H9 (cell line): Measurements from ENCODE around the gene PCNX3. TPM values are rescaled to one million over a fixed set of nuclear protein-coding genes. Genes with fewer than 3 reads are reported as not detected.

Experiments
- DNase-seq: peaks from one replicate; pipeline ENCODE4 v3.0.0-alpha.2; 2017
- H2AFZ ChIP-seq: one replicate; pipeline ENCODE4 v1.6.1; 2013; ENCODE audit warnings: mild to moderate bottlenecking, low read length, control low read depth, moderate library complexity
- H2AK5ac ChIP-seq: 2 replicates; pipeline ENCODE4 v1.6.1; 2013; ENCODE audit warnings: low read length, control low read depth, mixed read lengths; ENCODE audit not compliant: insufficient read length
- H2BK120ac ChIP-seq: one replicate; pipeline ENCODE4 v1.6.1; 2013; ENCODE audit warnings: low read depth, mild to moderate bottlenecking, low read length, control low read depth, inconsistent platforms; ENCODE audit not compliant: poor library complexity, severe bottlenecking
- H2BK12ac ChIP-seq: 2 replicates; pipeline ENCODE4 v1.6.1; 2013; ENCODE audit warnings: low read length, control low read depth, mixed read lengths, low read depth; ENCODE audit not compliant: insufficient read length
- H2BK15ac ChIP-seq: 2 replicates; pipeline ENCODE4 v1.6.1; 2013; ENCODE audit warnings: low read depth, low read length, control low read depth
- H2BK20ac ChIP-seq: one replicate; pipeline ENCODE4 v1.6.1; 2013; ENCODE audit warnings: low read depth, mild to moderate bottlenecking, low read length, control low read depth, inconsistent platforms; ENCODE audit not compliant: poor library complexity, severe bottlenecking
- H2BK5ac ChIP-seq: 2 replicates; pipeline ENCODE4 v1.6.1; 2013; ENCODE audit warnings: low read length, control low read depth, mixed read lengths; ENCODE audit not compliant: insufficient read length
- H3K14ac ChIP-seq: 2 replicates; pipeline ENCODE4 v1.6.1; 2013; ENCODE audit warnings: low read length, control low read depth; ENCODE audit not compliant: insufficient read depth
- H3K18ac ChIP-seq: 2 replicates; pipeline ENCODE4 v1.6.1; 2013; ENCODE audit warnings: low read depth, mild to moderate bottlenecking, mixed read lengths, low read length, control low read depth; ENCODE audit not compliant: insufficient read length
- H3K23ac ChIP-seq: 2 replicates; pipeline ENCODE4 v1.6.1; 2013; ENCODE audit warnings: low read length, control low read depth, mixed read lengths, low read depth; ENCODE audit not compliant: insufficient read length
- H3K23me2 ChIP-seq: 2 replicates; pipeline ENCODE4 v1.6.1; 2013; ENCODE audit warnings: low read depth, mild to moderate bottlenecking, mixed read lengths, low read length, control low read depth; ENCODE audit not compliant: insufficient read length, poor library complexity, severe bottlenecking
- H3K27ac ChIP-seq: 2 replicates; pipeline ENCODE4 v1.5.1; 2013; ENCODE audit warnings: low read length, control low read depth, mixed read lengths, low read depth; ENCODE audit not compliant: insufficient read length
- H3K27me3 ChIP-seq: 2 replicates; pipeline ENCODE4 v1.6.1; 2013; ENCODE audit warnings: low read length, control low read depth, inconsistent platforms; ENCODE audit not compliant: insufficient read depth
- H3K4ac ChIP-seq: 2 replicates; pipeline ENCODE4 v1.6.1; 2013; ENCODE audit warnings: low read depth, mild to moderate bottlenecking, control low read depth, inconsistent platforms, low read length, moderate library complexity
- H3K4me1 ChIP-seq: 2 replicates; pipeline ENCODE4 v1.6.1; 2013; ENCODE audit warnings: low read length, control low read depth, inconsistent platforms; ENCODE audit not compliant: insufficient read depth
- H3K4me2 ChIP-seq: 2 replicates; pipeline ENCODE4 v1.6.1; 2013; ENCODE audit warnings: low read length, control low read depth, mixed read lengths; ENCODE audit not compliant: insufficient read length, insufficient read depth
- H3K56ac ChIP-seq: 2 replicates; pipeline ENCODE4 v1.6.1; 2013; ENCODE audit warnings: low read depth, mild to moderate bottlenecking, mixed read lengths, low read length, control low read depth; ENCODE audit not compliant: insufficient read length
- H3K79me1 ChIP-seq: 2 replicates; pipeline ENCODE4 v1.6.1; 2013; ENCODE audit warnings: low read depth, mild to moderate bottlenecking, moderate library complexity, low read length, control low read depth, inconsistent platforms; ENCODE audit not compliant: insufficient read depth, poor library complexity, severe bottlenecking
- H3K79me2 ChIP-seq: 2 replicates; pipeline ENCODE4 v1.6.1; 2013; ENCODE audit warnings: low read length, control low read depth, inconsistent platforms; ENCODE audit not compliant: insufficient read depth
- H3K9ac ChIP-seq: 2 replicates; pipeline ENCODE4 v1.6.1; 2013; ENCODE audit warnings: low read length, control low read depth, mixed read lengths; ENCODE audit not compliant: insufficient read length; ENCODE audit errors: extremely low read depth
- H3K9me3 ChIP-seq: one replicate; pipeline ENCODE4 v1.6.1; 2013; ENCODE audit warnings: low read depth, low read length, inconsistent platforms; ENCODE audit not compliant: control insufficient read depth
- H3T11ph ChIP-seq: one replicate; pipeline ENCODE4 v1.6.1; 2013; ENCODE audit warnings: mild to moderate bottlenecking, low read length, control low read depth, inconsistent platforms
- H4K20me1 ChIP-seq: one replicate; pipeline ENCODE4 v1.6.1; 2013; ENCODE audit not compliant: control insufficient read depth, insufficient read length, insufficient read depth
- H4K5ac ChIP-seq: 2 replicates; pipeline ENCODE4 v1.6.1; 2013; ENCODE audit warnings: low read depth, mild to moderate bottlenecking, mixed read lengths, low read length, control low read depth; ENCODE audit not compliant: insufficient read length
- H4K8ac ChIP-seq: replicated peaks from 2 replicates; pipeline ENCODE4 v1.6.1; 2013; ENCODE audit warnings: low read length, control low read depth, mixed read lengths, low read depth; ENCODE audit not compliant: insufficient read length
- H4K91ac ChIP-seq: 2 replicates; pipeline ENCODE4 v1.6.1; 2013; ENCODE audit warnings: low read depth, mild to moderate bottlenecking, moderate library complexity, mixed read lengths, low read length, control low read depth; ENCODE audit not compliant: insufficient read length
- H3K27ac Mint-ChIP-seq, 3 experiments: 2 replicates in 2 of 3; 3 replicates in 1 of 3; pipeline ENCODE4 v1.8.0; 2020 to 2021; ENCODE audit warnings: mixed read lengths in 3 of 3, mild to moderate bottlenecking in 1 of 3, moderate library complexity in 1 of 3
- H3K27me3 Mint-ChIP-seq: 2 replicates; pipeline ENCODE4 v1.8.0; 2021; ENCODE audit warnings: low read depth, mild to moderate bottlenecking, moderate library complexity, mixed read lengths
- H3K36me3 Mint-ChIP-seq, 3 experiments: 2 replicates in 2 of 3; 3 replicates in 1 of 3; pipeline ENCODE4 v1.8.0; 2020 to 2021; ENCODE audit warnings: low read depth in 3 of 3, mixed read lengths in 3 of 3; ENCODE audit not compliant: insufficient read depth in 1 of 3
- H3K4me1 Mint-ChIP-seq, 2 experiments: 2 replicates each; pipeline ENCODE4 v1.8.0; 2020; ENCODE audit warnings: mixed read lengths in 2 of 2
- H3K4me3 Mint-ChIP-seq, 2 experiments: 2 replicates in 1 of 2; 3 replicates in 1 of 2; pipeline ENCODE4 v1.8.0; 2020 to 2021; ENCODE audit warnings: mild to moderate bottlenecking in 2 of 2, mixed read lengths in 2 of 2, moderate library complexity in 1 of 2
- H3K9me3 Mint-ChIP-seq, 2 experiments: 2 replicates in 1 of 2; 3 replicates in 1 of 2; pipeline ENCODE4 v1.8.0; 2020; ENCODE audit warnings: mild to moderate bottlenecking in 2 of 2, mixed read lengths in 2 of 2, moderate library complexity in 1 of 2
- CTCF ChIP-seq: fragments of 200-600 bp; sonication (generic); conservative IDR thresholded peaks from 3 replicates; pipeline ENCODE4 v1.8.0; 2021; ENCODE audit warnings: antibody characterized with exemption, mild to moderate bottlenecking
- WGBS: extraction: QIAGEN DNeasy Blood & Tissue Kit; methylation state at CpG from one replicate; pipeline ENCODE4 v1.1.7; 2013; ENCODE audit warnings: missing lambda C conversion rate, low lambda C conversion rate, mixed read lengths; ENCODE audit not compliant: insufficient read length; ENCODE audit errors: extremely low coverage; 5-methylcytosine and 5-hydroxymethylcytosine counted together
- total RNA-seq: library from RNA; stranded (reverse); gene quantifications from 2 replicates; pipeline ENCODE4 v1.2.1, GENCODE V29; 2021

Gene PCNX3
- total RNA-seq, 1 experiment from 2014 or later = 50.5 TPM

- Histone ChIP-seq H3K4me1 (no peaks in the 10 kb centered on the region; the same call in 1 of the 2 replicates), H2BK15ac (no peak overlapping the region), H4K5ac (no peak overlapping the region), H2AFZ (no peak overlapping the region), H4K8ac (no peak overlapping the region), H3K79me1 (peaks cover 3% of the 10 kb centered on the region), H3K9me3 (no peaks in the 10 kb centered on the region), H2BK20ac (no peak overlapping the region), H3K4ac (no peak overlapping the region), H3T11ph (no peak overlapping the region), H2BK12ac (no peak overlapping the region), H3K14ac (no peak overlapping the region), H3K18ac (no peak overlapping the region), H3K23me2 (peaks cover 26% of the 10 kb centered on the region), H3K9ac (no peak overlapping the region), H4K91ac (no peak overlapping the region), H3K79me2 (peaks cover 7% of the 10 kb centered on the region; the same call in 1 of the 2 replicates), H2AK5ac (no peak overlapping the region), H4K20me1 (no peaks in the 10 kb centered on the region), H3K23ac (no peak overlapping the region), H3K27ac (no peak overlapping the region), H2BK5ac (no peak overlapping the region), H3K4me2 (peak overlapping the region; percentile 18), H3K56ac (no peak overlapping the region), H3K27me3 (no peaks in the 10 kb centered on the region), H2BK120ac (no peak overlapping the region)
- Mint-ChIP-seq H3K27me3 (peaks cover 3% of the 10 kb centered on the region), H3K27ac (peak overlapping the region; percentile 24 to 85 (median 82); a peak in 3 of 7 replicates), H3K36me3 (peaks cover 10 to 36% (median 36%) of the 10 kb centered on the region in 3 experiments; a peak in 6 of 7 replicates), H3K4me3 (peak overlapping the region; percentile 94 to 97), H3K9me3 (no peaks in the 10 kb centered on the region), H3K4me1 (peaks cover 19 to 34% of the 10 kb centered on the region in 2 experiments)
- DNase-seq = no peak
- WGBS = no CpG with 5 or more reads among the region's 12 CpGs
- TF ChIP-seq CTCF = no peak
These were observed 3.6 kb upstream of the PCNX3 start for GRCh38 chr11:65611758-65612603.
